Muscle of back (tissue), 11 donors: Measurements from ENCODE around the gene DLD. TPM values are rescaled to one million over a fixed set of nuclear protein-coding genes. Genes with fewer than 3 reads are reported as not detected.
"Not testable (repeated sequence)": the region's sequence is repeated elsewhere in the genome, so short reads cannot be mapped to it uniquely, and the experiment has no call there.

Experiments used
- DNase-seq, 3 donors: peaks; one replicate each; pipeline versions ENCODE4 v3.0.0 to v3.0.0-alpha.2; 2013
- polyA plus RNA-seq, 10 donors: library from polyadenylated mRNA; unstranded; fragments of 120-200 nt; gene quantifications; one replicate each; pipeline ENCODE4 v1.2.1, GENCODE V29; 2013; ENCODE audit not compliant: insufficient read length in 10 of 10

The DLD gene
- polyA plus RNA-seq, 10 donors: 71.7 to 108 (median 88.0) TPM

DNA sequence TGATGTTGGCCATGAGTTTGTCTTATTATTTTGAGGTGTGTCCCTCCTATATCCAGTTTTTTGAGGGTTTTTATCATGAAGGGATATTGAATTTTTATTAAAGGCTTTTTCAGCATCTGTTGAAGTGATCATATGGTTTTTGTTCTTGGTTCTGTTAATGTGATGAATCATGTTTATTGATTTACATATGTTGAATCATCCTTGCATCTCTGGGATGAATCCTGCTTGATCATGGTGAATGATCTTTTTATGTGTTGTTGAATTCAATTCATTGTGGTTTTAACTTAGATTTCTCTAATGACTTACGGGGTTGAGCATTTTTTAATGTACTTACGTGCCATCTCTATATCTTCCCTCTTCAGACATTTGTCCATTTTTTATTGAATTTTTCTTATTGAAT is 22.9 kb downstream of the DLD start:
- DNase-seq: no peak

- DNase-seq: no peak
Measured at GRCh38 chr7:107914831-107915230, 23.8 kb downstream of the DLD start.

DNA sequence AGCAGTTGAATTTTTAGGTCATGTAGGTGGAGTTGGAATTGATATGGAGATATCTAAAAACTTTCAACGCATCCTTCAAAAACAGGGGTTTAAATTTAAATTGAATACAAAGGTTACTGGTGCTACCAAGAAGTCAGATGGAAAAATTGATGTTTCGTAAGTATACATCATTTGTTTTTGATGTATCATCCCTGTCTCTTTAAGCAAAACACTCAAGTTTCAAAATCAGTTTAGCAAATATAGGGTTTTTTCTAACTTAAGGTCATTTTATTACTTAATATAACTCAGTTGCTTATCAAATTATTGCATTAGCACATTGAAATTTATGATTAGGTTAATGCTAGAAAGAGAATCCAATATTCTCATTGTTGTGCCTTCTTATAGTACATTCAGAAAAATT is 24.6 kb downstream of the DLD start:
- no peak for DNase-seq

DNA sequence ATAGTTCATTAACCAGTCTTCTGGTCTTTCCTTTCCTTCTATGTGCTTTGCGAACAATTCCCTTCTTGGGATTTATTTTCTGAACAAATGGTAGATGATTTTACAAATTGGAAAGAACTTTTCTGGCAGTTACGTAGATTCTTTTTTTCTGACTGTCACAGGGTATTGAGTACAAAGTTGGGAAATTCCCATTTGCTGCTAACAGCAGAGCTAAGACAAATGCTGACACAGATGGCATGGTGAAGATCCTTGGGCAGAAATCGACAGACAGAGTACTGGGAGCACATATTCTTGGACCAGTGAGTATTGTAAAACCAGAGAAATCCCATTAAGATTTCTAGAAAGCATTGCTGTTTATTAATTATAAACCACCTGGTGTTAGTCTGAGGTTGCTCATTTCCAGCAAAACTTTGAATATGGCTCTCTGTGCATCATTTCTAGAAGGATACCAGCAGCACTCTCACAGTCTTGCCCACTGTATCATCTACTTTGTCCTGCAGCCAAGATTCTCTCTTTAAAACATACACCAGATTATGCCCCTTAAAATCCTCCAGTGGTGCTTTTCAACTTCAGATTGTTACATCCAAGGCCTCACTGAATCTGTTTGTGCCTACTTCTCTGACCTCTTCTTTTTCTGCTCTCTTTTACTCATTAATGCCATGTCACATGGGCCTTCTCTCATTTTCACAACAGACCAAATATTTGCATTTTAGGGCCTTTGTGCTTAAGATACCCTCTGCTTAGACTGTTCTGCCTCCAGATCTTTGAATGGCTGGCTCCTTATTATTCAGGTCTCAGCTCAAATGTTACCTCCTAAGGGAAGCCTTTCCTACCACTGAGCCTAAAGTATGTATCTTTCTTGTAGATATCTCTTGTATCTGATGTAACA is 27.0 kb downstream of the DLD start:
- DNase-seq: no peak

GRCh38 chr7:107918948-107919347 is 28.0 kb downstream of the DLD start:
- DNase-seq: no peak

DNA sequence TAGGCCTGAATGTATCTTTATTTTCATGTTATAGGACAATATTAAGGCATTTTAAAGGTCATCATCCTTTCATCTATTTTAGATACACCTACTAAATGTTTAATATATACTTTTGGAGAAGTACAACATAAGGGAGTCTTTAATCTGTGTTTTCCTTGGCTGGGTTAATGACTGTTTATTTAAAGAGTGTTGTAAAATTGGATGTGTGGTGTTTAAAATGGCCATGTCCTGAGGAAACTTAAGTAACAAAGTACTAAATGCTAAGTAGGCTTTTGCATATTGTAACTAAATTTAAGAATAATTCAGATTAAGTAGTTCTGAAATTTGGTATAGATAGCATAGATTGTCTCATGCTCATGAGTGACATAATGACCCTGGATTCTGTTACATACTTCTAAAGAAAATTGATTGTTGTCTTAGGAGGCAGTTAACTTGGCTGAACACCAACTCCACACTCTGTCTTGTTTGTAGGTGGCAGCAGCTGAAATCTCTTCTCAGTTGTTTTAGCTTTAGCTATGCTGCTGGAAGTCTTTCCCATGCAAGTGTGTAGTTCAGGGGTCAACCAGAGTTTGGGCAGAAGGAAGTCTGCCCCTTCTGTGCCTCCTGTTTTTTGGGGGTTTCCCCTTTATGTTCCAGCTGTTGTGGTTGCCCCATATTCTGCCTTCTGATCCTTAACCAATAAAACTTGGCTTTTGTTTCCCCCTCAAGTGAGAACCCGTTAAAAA is 29.2 kb downstream of the DLD start:
- DNase-seq: peak in 1 of 3 donors; percentile 20

GRCh38 chr7:107921826-107922225 is 30.8 kb downstream of the DLD start:
- DNase-seq: not testable (repeated sequence)

DNA sequence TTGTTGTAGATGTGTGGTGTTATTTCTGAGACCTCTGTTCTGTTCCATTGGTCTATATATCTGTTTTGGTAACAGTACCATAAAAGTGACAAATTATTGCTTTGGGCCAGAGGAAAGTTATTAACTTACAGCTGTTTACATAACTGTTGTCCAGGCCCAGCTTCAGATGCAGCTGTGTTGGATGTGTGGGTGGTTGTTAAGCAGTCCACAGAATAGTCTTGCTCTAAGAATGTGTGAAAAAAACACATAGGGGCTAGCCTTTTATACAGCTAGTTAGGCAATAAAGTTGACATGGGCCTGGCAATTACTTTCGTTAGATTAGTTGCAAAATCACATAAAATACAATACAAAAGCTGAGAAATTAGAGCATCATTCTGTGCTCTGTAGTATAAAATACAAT is 31.9 kb downstream of the DLD start:
- DNase-seq: peak in 1 of 3 donors; percentile 52

DNA sequence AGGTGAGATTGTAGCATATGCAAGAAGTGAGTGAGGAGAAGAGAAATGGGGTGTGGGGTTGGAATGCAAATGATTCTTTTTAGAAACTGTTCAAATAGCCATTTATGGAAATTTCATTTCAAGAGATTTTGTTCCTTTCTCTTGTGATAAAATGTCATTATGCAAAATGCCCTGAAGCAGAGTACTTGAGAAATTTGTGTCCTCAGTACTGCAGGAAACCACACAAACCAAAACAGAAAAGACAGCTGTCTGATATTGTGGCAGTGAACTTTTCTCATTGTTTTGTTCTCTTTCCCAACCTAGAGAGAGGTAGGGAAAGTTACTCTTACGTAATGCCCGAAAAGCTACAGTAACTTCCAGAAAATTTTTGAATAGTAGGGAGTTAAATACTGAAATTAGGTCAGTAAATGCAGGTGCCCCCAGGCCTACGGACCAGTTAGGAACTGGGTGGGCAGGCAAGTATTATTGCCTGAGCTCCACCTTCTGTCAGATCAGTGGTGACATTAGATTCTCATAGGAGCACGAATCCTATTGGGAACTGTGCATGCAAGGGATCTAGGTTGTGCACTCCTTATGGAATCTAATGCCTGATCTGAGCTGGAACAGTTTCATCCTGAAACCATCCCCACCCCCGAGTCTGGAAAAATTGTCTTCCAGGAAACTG is 34.0 kb downstream of the DLD start:
- no peak for DNase-seq

DNA sequence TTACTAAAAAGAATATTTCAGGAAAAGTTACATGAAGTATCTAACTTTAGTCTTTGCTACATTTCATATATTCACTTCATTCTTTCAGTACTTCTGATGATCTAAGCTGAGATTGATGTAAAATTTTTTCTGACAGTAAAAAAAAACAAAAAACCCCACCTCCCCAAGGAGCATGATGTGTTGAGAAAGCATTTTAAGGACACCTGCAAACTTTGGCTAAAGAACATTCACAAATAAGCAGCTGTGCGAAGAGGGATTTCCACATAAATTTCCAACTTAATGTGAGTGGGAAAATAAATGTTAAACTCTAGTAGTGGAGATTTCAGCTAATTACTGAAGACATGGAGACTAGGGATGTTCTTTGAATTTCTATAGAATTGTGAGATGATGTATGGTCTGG is 35.5 kb downstream of the DLD start:
- peak; percentile 58 to 78 (median 61) for DNase-seq

- peak in 2 of 3 donors; percentile 34 to 71 for DNase-seq
Measured at GRCh38 chr7:107931740-107932515, 40.9 kb downstream of the DLD start.

- DNase-seq: no peak
Measured at GRCh38 chr7:107932805-107933204, 41.8 kb downstream of the DLD start.

- no peak for DNase-seq
Measured at GRCh38 chr7:107933386-107934013, 42.5 kb downstream of the DLD start.

DNA sequence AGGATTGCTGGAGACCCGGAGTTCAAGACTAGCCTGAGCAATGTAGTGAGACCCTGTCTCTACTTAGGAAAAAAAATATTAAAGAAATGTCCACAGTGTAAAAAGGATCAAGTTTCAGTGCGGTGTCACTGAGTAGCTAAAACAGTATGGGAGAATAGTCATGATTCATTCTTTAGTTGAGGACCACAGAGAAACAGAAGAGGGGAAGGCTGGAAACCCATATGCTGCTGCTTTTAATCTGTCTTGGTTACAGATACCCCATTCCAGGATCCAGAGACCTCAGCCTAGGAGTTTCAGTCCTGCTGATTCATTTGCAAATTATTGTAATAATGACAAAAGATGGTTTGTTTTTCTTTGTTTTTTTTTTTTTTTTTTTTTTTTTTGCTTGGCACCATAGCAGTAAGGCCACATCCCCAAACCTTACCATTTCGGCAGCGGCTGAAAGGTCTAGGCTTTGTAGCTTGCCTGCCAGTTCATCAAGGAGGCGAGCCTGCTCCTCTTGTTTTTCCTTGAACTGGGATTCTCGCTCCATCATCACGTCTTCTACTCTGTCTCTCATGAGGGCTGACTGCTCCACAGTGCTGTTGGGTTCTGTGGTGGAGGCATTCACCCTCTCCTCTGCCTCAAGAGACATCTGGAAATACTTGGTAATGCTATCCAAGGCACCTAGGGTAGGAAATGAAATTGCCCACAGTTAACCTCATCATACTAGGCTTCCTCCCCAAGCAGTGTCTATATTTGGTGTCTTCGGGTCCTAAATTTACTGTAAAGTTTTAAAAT is 44.2 kb downstream of the DLD start:
- peak in 1 of 3 donors; percentile 69 for DNase-seq

GRCh38 chr7:107936312-107936711 is 45.3 kb downstream of the DLD start:
- no peak for DNase-seq

DNA sequence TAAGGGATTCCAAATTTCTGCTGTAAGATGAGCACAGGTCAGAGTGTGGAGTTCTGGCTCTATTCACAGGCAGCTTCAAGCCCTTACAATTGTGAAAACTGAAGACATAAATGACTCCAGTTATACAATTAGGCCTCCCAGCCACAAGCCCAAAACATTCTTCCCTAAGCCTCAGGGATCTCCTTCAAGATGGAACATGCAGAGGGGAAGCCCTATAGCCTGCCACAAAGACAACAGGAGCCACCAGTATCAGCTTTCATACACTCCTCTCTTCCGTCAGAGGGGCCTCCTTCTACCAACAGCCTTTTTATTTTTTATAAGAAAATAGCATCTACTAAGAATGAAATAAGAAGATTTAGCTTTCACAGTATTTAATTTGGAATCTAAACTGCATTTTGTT is 46.5 kb downstream of the DLD start:
- peak in 1 of 3 donors; percentile 67 for DNase-seq

DNA sequence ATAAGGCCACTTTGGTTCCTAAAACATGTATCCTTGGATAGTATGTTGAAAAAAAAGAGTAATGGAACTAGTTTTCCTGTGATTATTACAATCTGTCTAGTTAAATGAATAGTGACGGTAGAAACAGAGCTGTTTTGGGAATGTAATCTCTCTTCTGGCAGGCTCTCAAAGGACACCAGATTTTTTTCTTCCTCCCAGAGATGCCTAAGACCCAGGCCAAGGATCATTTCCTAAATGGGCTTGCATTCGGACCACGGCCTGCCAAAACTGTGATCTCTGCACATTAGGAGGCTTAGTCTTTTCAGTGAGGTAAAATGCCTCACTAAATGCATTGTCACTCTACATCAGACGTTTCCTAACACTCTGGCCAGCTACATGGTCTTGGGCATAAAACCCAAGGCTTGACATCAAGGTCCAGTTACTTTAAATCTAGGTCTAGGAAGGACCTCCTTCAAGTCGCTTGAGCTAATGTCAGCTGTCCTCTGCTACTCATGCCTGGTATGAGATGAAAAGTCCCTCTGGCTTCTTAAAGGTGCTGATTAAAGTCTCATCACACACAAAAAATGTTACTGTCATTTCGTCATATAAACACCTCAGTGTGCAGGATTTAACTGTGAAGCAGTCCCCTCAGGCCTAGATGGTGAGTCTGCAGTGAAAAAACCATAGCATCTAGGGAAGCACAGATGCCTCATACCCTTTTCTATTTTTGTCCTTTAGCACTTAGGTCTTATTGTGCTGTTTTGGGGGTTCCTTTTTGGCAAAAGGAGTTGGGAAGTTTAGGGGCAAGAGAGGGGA is 47.7 kb downstream of the DLD start:
- peak in 2 of 3 donors; percentile 66 to 71 for DNase-seq

DNA sequence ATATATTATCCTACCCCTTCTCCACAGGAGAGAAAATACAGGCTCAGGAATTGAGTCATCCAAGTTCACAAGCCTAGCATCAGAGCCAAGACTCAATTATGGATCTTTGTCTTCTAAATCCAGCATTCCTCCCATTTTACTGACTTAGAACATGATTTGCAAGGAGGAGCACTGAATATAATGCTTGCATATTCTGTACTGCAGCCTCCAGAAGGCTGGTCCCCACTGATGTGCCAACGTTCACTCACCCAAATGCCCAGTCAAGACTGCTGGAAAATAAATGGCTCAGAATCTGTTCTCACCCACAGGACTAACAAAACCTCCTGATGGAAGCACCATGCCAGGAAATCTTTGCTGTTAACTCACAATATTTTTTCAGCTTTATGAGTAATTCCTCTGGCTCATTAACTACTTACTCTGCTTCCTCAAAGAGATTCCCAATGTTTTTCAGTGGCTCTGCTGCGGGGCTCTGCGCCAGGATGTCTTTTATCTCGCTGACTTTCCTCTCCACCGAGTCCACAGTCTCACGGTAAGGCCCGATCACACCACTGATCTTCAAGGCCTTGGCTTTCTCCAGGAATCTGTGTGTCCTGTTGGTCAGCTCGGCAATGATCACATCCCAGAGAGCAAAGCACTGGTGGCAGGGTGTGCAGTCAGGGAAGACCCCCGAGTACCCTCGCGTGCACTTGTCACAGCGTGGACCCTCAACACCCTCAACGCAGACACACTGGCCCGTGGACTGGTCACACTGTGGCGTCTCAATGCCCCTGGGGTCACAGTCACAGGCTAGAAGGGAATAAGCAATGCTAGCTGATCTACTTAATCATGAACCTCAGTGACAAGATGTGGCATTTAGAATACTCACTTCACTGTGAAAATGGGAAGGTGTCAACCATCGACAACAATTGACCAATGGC is 48.8 kb downstream of the DLD start:
- peak; percentile 41 to 74 (median 57) for DNase-seq
